D341Med (cell line): ENCODE data around the gene MC5R.
"Not testable (repeated sequence)": the region's sequence is repeated elsewhere in the genome, so short reads cannot be mapped to it uniquely, and the experiment has no call there.

Source experiments
- DNase-seq: peaks from one replicate; pipeline ENCODE4 v3.0.0; 2012; ENCODE audit warnings: low spot score

Gene MC5R

GRCh38 chr18:13849791-13850190 lies 25.8 kb downstream of the MC5R start:
- DNase-seq, result no peak

DNA sequence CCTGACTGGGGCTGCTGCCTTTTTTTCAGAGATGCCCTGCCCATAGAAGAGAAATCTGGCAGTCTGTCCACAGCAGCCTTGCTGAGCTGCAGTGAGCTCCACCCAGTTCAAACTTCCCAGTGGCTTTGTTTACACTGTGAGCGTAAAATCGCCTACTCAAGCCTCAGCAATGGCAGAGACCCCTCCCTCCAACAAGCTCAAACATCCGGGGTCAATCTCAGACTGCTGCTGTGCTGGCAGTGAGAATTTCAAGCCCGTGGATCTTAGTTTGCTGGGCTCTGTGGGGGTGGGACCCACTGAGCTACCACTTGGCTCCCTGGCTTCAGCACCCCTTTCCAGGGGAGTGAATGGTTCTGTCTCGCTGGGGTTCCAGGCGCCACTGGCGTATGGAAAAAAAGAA lies 38.9 kb downstream of the MC5R start:
- not testable (repeated sequence) for DNase-seq

GRCh38 chr18:13868501-13869271 lies 44.7 kb downstream of the MC5R start:
- DNase-seq, result peak; percentile 57

DNA sequence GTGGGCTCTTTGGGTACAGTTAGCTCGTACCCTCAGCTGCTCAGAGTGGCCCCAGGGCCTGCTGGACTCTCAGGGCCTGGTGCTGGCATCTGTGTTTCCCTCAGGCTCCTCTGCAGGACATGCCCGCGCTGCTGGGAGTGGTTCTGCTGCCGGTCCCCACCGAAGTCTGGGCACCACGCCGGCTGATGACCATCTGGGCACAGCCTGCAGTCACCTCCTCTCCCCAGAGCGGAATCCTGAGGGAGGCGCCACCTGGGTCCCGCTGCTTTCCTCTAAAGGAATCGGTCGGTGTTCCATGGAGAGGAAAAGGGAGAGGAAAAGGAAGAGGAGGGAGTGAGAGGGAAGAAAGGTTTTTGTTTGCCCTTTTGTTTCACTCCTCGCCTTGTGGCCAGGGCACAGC lies 47.8 kb downstream of the MC5R start:
- DNase-seq, result peak; percentile 48

- peak; percentile 45 for DNase-seq
Observed at GRCh38 chr18:13872373-13872772, 48.4 kb downstream of the MC5R start.

- DNase-seq, result peak; percentile 40
Observed at GRCh38 chr18:13872932-13873331, 49.0 kb downstream of the MC5R start.

DNA sequence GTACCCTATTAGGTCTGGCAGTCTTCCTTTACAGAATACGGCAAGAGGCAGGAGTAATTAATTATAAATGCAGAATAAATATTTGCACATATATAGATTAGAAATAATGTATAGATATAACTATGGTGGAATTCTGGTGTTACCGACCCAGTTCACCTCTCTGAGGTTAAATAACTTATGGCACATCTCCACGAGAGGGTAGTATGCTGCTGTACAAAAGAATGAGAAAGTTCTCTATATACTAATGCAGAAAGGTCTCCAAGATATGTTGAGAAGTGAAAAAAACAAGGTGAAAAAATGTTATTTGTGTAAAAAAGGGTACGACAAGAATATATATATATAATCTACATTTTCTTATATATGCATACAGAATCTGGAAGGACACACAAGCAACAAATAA lies 50.6 kb downstream of the MC5R start:
- DNase-seq, result no peak
